Neuron (in vitro differentiated cells): Measurements from ENCODE around the gene FAM13A.
"Not testable (repeated sequence)": the region's sequence is repeated elsewhere in the genome, so short reads cannot be mapped to it uniquely, and the experiment has no call there.

Experiments used
- H2AFZ ChIP-seq: one replicate; pipeline ENCODE4 v1.6.1; 2013; ENCODE audit warnings: low read depth, mild to moderate bottlenecking, inconsistent platforms, low read length, moderate library complexity
- H3K27me3 ChIP-seq: one replicate; pipeline ENCODE4 v1.6.1; 2013; ENCODE audit warnings: low read length; ENCODE audit not compliant: insufficient read depth
- H3K36me3 ChIP-seq: one replicate; pipeline ENCODE4 v1.6.1; 2013; ENCODE audit warnings: low read length; ENCODE audit not compliant: insufficient read depth
- H3K4me1 ChIP-seq: one replicate; pipeline ENCODE4 v1.6.1; 2013; ENCODE audit warnings: low read length; ENCODE audit not compliant: insufficient read depth
- H3K4me3 ChIP-seq: 2 replicates; pipeline ENCODE4 v1.5.1; 2013; ENCODE audit warnings: mild to moderate bottlenecking, low read length, moderate library complexity
- H3K9me3 ChIP-seq: one replicate; pipeline ENCODE4 v1.6.1; 2013; ENCODE audit warnings: low read length

The FAM13A gene

GRCh38 chr4:88919056-88919455 lies 137.9 kb downstream of the FAM13A start:
- no peak overlapping the region for H2AFZ ChIP-seq
- no peak overlapping the region for H3K4me3 ChIP-seq
- no peaks in the 10 kb centered on the region for H3K36me3 ChIP-seq
- no peaks in the 10 kb centered on the region for H3K4me1 ChIP-seq
- peaks cover 3% of the 10 kb centered on the region for H3K9me3 ChIP-seq
- H3K27me3 ChIP-seq, result no peaks in the 10 kb centered on the region

DNA sequence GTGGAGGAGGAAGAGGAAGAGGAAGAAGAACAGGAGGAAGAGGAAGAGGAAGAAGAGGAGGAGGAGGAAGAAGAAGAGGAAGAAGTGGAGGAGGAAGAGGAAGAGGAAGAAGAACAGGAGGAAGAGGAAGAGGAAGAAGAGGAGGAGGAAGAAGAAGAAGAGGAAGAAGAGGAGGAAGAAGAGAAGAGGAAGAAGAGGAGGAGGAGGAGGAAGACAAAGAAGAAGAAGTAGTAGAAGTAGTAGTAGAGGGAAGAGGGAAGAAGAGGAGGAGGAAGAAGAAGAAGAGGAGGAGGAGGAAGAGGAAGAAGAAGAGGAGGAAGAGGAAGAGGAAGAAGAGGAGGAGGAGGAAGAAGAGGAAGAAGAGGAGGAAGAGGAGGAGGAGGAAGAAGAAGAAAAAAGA lies 143.8 kb downstream of the FAM13A start:
- not testable (repeated sequence) for H3K4me1 ChIP-seq, H3K9me3 ChIP-seq, H3K36me3 ChIP-seq, H3K4me3 ChIP-seq, H2AFZ ChIP-seq, H3K27me3 ChIP-seq

DNA sequence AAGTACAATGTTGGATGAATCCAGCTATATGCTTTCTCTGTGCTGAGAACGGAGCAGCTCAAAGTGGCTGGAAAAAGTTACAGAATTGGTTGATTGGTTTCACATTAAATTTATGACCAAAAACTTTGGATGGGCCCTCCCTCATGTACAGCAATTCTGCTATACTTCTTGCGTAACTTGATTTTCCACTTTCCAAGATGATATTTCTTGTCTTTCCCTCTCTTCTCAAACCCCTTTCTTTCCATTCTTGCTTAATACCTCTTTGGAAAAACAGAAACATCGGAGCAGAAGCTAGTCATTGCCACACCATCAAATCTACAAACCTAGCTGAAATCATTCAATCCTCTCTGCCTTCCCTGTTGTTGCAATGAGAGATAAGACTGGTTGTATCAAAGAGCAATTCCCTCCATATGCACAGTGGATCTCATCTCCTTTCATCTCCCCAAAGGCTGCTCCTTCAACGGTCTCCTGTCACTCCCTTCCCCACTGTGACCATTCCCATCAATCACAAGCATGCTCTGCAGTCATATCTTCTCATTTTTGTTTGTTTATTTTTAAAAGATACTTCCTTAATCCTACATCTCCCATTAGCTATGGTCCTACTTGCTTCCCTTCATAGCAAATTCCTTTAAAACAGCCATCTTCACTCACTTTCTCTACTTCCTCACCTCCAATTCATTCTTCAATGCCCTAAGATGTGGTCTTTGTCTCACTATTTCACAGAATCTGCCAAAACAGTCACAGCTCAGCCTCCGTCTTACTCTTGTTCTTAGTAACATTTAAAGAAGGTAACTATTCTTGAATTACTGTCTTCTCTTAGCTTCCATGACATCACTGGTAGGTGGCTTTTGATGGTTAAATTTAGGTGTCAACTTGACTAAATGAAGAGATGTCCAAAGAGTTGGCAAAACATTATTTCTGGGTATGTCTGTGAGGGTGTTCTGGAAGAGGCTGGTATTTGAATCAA lies 145.5 kb downstream of the FAM13A start:
- Histone ChIP-seq H3K4me3 (no peak overlapping the region), H3K9me3 (no peaks in the 10 kb centered on the region), H3K36me3 (no peaks in the 10 kb centered on the region), H3K27me3 (no peaks in the 10 kb centered on the region), H3K4me1 (no peaks in the 10 kb centered on the region), H2AFZ (no peak overlapping the region)

DNA sequence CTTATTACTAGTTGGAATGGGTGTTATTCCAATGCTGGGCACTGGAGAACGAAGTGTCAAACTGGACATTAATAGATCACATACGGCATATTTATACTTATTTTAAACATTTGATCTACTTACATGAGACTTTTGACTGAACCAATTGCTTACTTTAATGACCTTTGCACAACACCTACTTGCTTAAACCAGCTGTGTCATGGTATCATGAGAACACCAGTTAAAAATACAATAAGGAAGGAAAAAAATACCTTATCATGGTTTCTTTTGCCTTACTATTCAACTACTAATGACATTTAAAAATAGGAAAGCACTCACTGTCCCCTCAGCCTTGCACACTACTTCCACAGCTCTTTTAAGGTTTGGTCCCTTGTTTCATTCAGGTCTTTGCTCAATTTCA lies 146.9 kb downstream of the FAM13A start:
- Histone ChIP-seq H3K4me3 (no peak overlapping the region), H3K9me3 (no peaks in the 10 kb centered on the region), H3K36me3 (peaks cover 3% of the 10 kb centered on the region), H2AFZ (no peak overlapping the region), H3K4me1 (no peaks in the 10 kb centered on the region), H3K27me3 (no peaks in the 10 kb centered on the region)

DNA sequence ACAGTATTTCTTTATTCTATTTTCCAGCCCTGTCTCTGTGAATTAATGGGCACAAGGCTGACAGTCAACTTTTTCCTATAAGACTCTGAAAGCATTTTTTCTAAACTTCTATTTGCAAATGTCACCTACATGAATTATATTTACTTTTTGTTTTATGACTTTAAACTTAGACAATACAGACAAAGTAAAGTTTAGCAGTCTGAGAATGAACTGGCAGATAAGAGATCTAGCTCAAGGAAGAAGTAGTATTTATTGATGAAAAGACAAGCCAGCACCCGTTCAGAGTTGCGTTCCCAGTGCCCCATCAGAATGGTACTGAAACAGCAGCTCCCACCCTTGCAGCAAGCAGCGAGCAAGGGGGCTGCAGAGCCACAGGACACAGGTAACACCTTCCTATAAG lies 148.5 kb downstream of the FAM13A start:
- no peak overlapping the region for H2AFZ ChIP-seq
- H3K9me3 ChIP-seq, result no peaks in the 10 kb centered on the region
- H3K36me3 ChIP-seq, result peaks cover 3% of the 10 kb centered on the region
- H3K4me3 ChIP-seq, result no peak overlapping the region
- no peaks in the 10 kb centered on the region for H3K4me1 ChIP-seq
- no peaks in the 10 kb centered on the region for H3K27me3 ChIP-seq

GRCh38 chr4:88908003-88908402 lies 149.0 kb downstream of the FAM13A start:
- Histone ChIP-seq H3K9me3 (no peaks in the 10 kb centered on the region), H3K4me3 (no peak overlapping the region), H2AFZ (no peak overlapping the region), H3K36me3 (peaks cover 3% of the 10 kb centered on the region), H3K27me3 (no peaks in the 10 kb centered on the region), H3K4me1 (no peaks in the 10 kb centered on the region)

DNA sequence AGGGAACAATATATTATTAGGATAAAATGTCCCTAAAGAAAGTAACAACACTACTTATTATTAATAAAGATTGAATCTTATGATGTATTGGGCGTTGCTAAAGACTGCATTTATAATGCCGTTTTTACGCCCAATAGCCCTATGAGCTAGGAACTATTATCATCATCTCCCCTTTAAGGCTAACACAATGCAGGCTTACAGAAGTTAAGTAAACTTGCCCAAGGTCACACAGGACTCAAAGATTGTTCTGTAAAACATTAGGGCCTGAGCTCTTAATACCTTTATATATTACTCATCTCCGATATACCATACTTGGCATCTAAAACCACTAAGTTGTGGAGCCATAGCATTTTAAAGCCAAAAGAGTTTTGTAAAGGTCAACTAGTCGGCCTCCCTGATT lies 149.5 kb downstream of the FAM13A start:
- Histone ChIP-seq H3K36me3 (peaks cover 3% of the 10 kb centered on the region), H3K4me3 (no peak overlapping the region), H2AFZ (no peak overlapping the region), H3K9me3 (no peaks in the 10 kb centered on the region), H3K4me1 (no peaks in the 10 kb centered on the region), H3K27me3 (no peaks in the 10 kb centered on the region)

DNA sequence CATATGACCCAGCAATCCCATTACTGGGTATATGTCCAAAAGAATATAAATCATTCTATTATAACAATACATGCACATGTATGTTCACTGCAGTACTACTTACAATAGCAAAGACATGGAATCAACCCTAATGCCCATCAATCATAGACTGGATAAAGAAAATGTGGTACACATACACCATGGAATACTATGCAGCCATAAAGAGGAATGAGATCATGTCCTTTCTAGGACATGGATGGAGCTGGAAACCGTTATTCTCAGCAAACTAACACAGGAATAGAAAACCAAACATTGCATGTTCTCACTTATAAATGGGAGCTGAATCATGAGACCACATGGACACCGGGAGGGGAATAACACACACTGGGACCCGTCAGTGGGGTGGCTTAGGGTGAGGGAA lies 152.7 kb downstream of the FAM13A start:
- not testable (repeated sequence) for H2AFZ ChIP-seq, H3K4me1 ChIP-seq, H3K9me3 ChIP-seq, H3K27me3 ChIP-seq, H3K4me3 ChIP-seq, H3K36me3 ChIP-seq

DNA sequence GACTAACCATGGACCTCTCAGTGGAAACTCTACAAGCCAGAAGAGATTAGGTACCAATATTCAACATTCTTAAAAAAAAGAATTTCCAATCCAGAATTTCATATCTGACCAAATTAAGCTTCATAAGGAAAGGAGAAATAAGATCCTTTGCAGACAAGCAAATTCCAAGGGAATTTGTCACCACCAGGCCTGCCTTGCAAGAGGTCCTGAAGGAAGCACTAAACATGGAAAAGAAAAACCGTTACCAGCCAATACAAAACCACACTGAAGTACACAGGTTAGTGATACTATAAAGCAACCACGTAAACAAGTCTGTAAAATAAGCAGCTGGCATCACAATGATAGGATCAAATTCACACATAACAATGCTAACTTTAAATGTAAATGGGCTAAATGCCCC lies 156.6 kb downstream of the FAM13A start:
- H3K9me3 ChIP-seq, result peaks cover 2% of the 10 kb centered on the region
- no peaks in the 10 kb centered on the region for H3K4me1 ChIP-seq
- H2AFZ ChIP-seq, result no peak overlapping the region
- peaks cover 2% of the 10 kb centered on the region for H3K36me3 ChIP-seq
- H3K4me3 ChIP-seq, result no peak overlapping the region
- no peaks in the 10 kb centered on the region for H3K27me3 ChIP-seq

GRCh38 chr4:88897752-88898151 lies 159.2 kb downstream of the FAM13A start:
- Histone ChIP-seq H3K4me1 (no peaks in the 10 kb centered on the region), H3K4me3 (no peak overlapping the region), H3K36me3 (no peaks in the 10 kb centered on the region), H3K9me3 (peaks cover 2% of the 10 kb centered on the region), H2AFZ (no peak overlapping the region), H3K27me3 (no peaks in the 10 kb centered on the region)

DNA sequence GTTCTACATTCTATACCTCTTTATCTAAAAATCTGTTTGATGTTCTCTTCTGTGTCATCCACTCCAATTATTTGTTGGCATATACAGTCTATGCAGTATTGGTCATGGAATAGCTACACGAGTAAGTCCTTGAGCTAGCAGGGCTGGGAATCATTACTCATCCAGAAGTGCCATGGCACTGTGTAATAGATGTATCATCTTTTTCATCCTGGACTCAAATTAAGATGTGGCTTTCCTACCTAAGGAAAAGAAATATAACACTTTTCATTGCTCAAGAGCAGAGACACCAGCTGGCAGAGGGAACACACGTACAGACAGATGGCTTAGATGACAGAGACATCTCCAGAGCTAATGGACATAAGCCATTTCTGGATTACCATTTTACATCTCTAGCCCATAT lies 159.8 kb downstream of the FAM13A start:
- Histone ChIP-seq H3K36me3 (no peaks in the 10 kb centered on the region), H3K27me3 (no peaks in the 10 kb centered on the region), H3K4me3 (no peak overlapping the region), H3K4me1 (no peaks in the 10 kb centered on the region), H3K9me3 (peaks cover 2% of the 10 kb centered on the region), H2AFZ (no peak overlapping the region)

- no peaks in the 10 kb centered on the region for H3K9me3 ChIP-seq
- H2AFZ ChIP-seq, result no peak overlapping the region
- H3K36me3 ChIP-seq, result no peaks in the 10 kb centered on the region
- H3K27me3 ChIP-seq, result no peaks in the 10 kb centered on the region
- no peaks in the 10 kb centered on the region for H3K4me1 ChIP-seq
- H3K4me3 ChIP-seq, result no peak overlapping the region
Measured at GRCh38 chr4:88893961-88894360, 163.0 kb downstream of the FAM13A start.

GRCh38 chr4:88892646-88893045 lies 164.3 kb downstream of the FAM13A start:
- no peak overlapping the region for H2AFZ ChIP-seq
- H3K9me3 ChIP-seq, result no peaks in the 10 kb centered on the region
- no peaks in the 10 kb centered on the region for H3K27me3 ChIP-seq
- no peaks in the 10 kb centered on the region for H3K4me1 ChIP-seq
- no peak overlapping the region for H3K4me3 ChIP-seq
- H3K36me3 ChIP-seq, result no peaks in the 10 kb centered on the region

- Histone ChIP-seq H3K36me3 (no peaks in the 10 kb centered on the region), H3K9me3 (no peaks in the 10 kb centered on the region), H3K4me1 (no peaks in the 10 kb centered on the region), H3K4me3 (no peak overlapping the region), H2AFZ (no peak overlapping the region), H3K27me3 (no peaks in the 10 kb centered on the region)
Measured at GRCh38 chr4:88891636-88892035, 165.3 kb downstream of the FAM13A start.
